ELF-1 (cell line): ENCODE measurements around the gene USP17L20.
A peak's percentile ranks its signal among the peaks of the same experiment; 100 is the strongest.
"Not testable (repeated sequence)": the region's sequence is repeated elsewhere in the genome, so short reads cannot be mapped to it uniquely, and the experiment has no call there.

Experiments
- DNase-seq: peaks from one replicate; pipeline ENCODE4 v3.0.0-alpha.2; 2016; ENCODE audit warnings: low read depth, low spot score

Gene USP17L20, protein sequence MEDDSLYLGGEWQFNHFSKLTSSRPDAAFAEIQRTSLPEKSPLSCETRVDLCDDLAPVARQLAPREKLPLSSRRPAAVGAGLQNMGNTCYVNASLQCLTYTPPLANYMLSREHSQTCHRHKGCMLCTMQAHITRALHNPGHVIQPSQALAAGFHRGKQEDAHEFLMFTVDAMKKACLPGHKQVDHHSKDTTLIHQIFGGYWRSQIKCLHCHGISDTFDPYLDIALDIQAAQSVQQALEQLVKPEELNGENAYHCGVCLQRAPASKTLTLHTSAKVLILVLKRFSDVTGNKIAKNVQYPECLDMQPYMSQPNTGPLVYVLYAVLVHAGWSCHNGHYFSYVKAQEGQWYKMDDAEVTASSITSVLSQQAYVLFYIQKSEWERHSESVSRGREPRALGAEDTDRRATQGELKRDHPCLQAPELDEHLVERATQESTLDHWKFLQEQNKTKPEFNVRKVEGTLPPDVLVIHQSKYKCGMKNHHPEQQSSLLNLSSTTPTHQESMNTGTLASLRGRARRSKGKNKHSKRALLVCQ

DNA sequence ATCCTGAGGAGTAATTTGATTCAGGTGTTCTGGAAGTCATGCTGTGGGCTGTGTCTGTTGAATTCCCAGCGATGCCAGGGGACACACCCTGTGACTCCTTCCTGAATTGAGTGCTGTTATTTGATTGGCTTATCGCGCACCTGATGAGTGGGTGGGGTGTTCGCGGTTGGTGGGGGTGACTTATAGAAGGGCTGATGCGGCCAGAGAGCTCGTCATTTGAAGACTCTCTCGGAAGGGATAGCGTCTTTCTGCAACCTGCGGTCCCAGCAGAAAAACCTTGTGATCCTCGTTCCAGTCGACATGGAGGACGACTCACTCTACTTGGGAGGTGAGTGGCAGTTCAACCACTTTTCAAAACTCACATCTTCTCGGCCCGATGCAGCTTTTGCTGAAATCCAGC is at the start of gene USP17L20:
TSS of gene USP17L20 (plus strand) at position 301 of the 400 bp plus-strand sequence. CDS start at position 301, 0 bp downstream.
- not testable (repeated sequence) for DNase-seq

DNA sequence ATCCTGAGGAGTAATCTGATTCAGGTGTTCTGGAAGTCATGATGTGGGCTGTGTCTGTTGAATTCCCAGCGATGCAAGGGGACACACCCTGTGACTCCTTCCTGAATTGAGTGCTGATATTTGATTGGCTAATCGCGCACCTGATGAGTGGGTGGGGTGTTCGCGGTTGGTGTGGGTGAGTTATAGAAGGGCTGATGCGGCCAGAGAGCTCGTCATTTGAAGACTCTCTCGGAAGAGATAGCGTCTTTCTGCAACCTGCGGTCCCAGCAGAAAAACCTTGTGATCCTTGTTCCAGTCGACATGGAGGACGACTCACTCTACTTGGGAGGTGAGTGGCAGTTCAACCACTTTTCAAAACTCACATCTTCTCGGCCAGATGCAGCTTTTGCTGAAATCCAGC is 47.6 kb upstream of the USP17L20 start, which contains the start of gene USP17L10:
TSS of gene USP17L10 (plus strand) at position 301 of the 400 bp plus-strand sequence. CDS start at position 301, 0 bp downstream.
- not testable (repeated sequence) for DNase-seq

DNA sequence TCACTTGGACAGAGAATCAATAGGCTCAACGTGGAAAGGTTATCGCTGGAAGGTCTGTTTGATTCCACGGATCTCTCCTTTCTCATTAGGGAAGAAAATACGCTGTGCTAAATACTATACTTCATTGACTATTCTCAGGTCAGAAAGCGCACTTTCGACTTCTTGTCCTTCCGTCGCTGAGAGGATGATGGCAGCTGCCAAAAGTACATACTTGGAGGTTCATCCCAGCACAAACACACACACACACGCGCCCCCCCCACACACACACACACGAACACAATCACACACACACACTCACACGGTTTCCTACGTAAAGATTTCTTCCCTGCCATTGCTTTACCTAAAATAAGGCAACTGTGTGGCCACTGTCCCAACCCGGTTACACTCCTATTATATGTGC is 43.2 kb upstream of the USP17L20 start:
- DNase-seq, result not testable (repeated sequence)

DNA sequence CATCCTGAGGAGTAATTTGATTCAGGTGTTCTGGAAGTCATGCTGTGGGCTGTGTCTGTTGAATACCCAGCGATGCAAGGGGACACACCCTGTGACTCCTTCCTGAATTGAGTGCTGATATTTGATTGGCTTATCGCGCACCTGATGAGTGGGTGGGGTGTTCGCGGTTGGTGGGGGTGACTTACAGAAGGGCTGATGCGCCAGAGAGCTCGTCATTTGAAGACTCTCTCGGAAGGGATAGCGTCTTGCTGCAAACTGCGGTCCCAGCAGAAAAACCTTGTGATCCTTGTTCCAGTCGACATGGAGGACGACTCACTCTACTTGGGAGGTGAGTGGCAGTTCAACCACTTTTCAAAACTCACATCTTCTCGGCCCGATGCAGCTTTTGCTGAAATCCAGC is 42.8 kb upstream of the USP17L20 start, which contains the start of gene USP17L11:
TSS of gene USP17L11 (plus strand) at position 301 of the 400 bp plus-strand sequence. CDS start at position 301, 0 bp downstream.
- not testable (repeated sequence) for DNase-seq

DNA sequence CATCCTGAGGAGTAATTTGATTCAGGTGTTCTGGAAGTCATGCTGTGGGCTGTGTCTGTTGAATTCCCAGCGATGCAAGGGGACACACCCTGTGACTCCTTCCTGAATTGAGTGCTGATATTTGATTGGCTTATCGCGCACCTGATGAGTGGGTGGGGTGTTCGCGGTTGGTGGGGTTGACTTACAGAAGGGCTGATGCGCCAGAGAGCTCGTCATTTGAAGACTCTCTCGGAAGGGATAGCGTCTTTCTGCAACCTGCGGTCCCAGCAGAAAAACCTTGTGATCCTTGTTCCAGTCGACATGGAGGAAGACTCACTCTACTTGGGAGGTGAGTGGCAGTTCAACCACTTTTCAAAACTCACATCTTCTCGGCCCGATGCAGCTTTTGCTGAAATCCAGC is 38.1 kb upstream of the USP17L20 start, which contains the start of gene USP17L12:
TSS of gene USP17L12 (plus strand) at position 301 of the 400 bp plus-strand sequence. CDS start at position 301, 0 bp downstream.
- not testable (repeated sequence) for DNase-seq

DNA sequence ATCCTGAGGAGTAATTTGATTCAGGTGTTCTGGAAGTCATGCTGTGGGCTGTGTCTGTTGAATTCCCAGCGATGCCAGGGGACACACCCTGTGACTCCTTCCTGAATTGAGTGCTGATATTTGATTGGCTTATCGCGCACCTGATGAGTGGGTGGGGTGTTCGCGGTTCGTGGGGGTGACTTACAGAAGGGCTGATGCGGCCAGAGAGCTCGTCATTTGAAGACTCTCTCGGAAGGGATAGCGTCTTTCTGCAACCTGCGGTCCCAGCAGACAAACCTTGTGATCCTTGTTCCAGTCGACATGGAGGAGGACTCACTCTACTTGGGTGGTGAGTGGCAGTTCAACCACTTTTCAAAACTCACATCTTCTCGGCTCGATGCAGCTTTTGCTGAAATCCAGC is 33.3 kb upstream of the USP17L20 start, which contains the start of gene USP17L13:
TSS of gene USP17L13 (plus strand) at position 301 of the 400 bp plus-strand sequence. CDS start at position 301, 0 bp downstream.
- not testable (repeated sequence) for DNase-seq

DNA sequence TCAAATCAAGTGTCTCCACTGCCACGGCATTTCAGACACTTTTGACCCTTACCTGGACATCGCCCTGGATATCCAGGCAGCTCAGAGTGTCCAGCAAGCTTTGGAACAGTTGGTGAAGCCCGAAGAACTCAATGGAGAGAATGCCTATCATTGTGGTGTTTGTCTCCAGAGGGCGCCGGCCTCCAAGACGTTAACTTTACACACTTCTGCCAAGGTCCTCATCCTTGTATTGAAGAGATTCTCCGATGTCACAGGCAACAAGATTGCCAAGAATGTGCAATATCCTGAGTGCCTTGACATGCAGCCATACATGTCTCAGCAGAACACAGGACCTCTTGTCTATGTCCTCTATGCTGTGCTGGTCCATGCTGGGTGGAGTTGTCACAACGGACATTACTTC is 27.7 kb upstream of the USP17L20 start:
- DNase-seq, result not testable (repeated sequence)

DNA sequence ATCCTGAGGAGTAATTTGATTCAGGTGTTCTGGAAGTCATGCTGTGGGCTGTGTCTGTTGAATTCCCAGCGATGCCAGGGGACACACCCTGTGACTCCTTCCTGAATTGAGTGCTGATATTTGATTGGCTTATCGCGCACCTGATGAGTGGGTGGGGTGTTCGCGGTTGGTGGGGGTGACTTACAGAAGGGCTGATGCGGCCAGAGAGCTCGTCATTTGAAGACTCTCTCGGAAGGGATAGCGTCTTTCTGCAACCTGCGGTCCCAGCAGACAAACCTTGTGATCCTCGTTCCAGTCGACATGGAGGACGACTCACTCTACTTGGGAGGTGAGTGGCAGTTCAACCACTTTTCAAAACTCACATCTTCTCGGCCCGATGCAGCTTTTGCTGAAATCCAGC is 23.8 kb upstream of the USP17L20 start, which contains the start of gene USP17L15:
TSS of gene USP17L15 (plus strand) at position 301 of the 400 bp plus-strand sequence. CDS start at position 301, 0 bp downstream.
- DNase-seq, result not testable (repeated sequence)

DNA sequence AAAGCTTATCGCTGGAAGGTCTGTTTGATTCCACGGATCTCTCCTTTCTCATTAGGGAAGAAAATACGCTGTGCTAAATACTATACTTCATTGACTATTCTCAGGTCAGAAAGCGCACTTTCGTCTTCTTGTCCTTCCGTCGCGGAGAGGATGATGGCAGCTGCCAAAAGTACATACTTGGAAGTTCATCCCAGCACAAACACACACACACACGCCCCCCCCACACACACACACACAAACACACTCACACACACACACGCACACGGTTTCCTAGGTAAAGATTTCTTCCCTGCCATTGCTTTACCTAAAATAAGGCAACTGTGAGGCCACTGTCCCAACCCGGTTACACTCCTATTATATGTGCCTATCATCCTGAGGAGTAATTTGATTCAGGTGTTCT is 19.5 kb upstream of the USP17L20 start:
- peak; percentile 1 for DNase-seq

DNA sequence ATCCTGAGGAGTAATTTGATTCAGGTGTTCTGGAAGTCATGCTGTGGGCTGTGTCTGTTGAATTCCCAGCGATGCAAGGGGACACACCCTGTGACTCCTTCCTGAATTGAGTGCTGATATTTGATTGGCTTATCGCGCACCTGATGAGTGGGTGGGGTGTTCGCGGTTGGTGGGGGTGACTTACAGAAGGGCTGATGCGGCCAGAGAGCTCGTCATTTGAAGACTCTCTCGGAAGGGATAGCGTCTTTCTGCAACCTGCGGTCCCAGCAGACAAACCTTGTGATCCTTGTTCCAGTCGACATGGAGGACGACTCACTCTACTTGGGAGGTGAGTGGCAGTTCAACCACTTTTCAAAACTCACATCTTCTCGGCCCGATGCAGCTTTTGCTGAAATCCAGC is 14.3 kb upstream of the USP17L20 start, which contains the start of gene USP17L17:
TSS of gene USP17L17 (plus strand) at position 301 of the 400 bp plus-strand sequence. CDS start at position 301, 0 bp downstream.
- DNase-seq, result not testable (repeated sequence)

DNA sequence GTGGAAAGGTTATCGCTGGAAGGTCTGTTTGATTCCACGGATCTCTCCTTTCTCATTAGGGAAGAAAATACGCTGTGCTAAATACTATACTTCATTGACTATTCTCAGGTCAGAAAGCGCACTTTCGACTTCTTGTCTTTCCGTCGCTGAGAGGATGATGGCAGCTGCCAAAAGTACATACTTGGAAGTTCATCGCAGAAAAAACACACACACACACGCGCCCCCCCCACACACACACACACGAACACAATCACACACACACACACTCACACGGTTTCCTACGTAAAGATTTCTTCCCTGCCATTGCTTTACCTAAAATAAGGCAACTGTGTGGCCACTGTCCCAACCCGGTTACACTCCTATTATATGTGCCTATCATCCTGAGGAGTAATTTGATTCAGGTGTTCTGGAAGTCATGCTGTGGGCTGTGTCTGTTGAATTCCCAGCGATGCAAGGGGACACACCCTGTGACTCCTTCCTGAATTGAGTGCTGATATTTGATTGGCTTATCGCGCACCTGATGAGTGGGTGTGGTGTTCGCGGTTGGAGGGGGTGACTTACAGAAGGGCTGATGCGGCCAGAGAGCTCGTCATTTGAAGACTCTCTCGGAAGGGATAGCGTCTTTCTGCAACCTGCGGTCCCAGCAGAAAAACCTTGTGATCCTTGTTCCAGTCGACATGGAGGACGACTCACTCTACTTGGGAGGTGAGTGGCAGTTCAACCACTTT is 9.8 kb upstream of the USP17L20 start, which contains the start of gene USP17L18:
TSS of gene USP17L18 (plus strand) at position 678 of the 728 bp plus-strand sequence. CDS start at position 678, 0 bp downstream.
- DNase-seq, result not testable (repeated sequence)

DNA sequence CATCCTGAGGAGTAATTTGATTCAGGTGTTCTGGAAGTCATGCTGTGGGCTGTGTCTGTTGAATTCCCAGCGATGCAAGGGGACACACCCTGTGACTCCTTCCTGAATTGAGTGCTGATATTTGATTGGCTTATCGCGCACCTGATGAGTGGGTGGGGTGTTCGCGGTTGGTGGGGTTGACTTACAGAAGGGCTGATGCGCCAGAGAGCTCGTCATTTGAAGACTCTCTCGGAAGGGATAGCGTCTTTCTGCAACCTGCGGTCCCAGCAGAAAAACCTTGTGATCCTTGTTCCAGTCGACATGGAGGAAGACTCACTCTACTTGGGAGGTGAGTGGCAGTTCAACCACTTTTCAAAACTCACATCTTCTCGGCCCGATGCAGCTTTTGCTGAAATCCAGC is 4.8 kb upstream of the USP17L20 start, which contains the start of gene USP17L19:
TSS of gene USP17L19 (plus strand) at position 301 of the 400 bp plus-strand sequence. CDS start at position 301, 0 bp downstream.
- DNase-seq, result not testable (repeated sequence)

DNA sequence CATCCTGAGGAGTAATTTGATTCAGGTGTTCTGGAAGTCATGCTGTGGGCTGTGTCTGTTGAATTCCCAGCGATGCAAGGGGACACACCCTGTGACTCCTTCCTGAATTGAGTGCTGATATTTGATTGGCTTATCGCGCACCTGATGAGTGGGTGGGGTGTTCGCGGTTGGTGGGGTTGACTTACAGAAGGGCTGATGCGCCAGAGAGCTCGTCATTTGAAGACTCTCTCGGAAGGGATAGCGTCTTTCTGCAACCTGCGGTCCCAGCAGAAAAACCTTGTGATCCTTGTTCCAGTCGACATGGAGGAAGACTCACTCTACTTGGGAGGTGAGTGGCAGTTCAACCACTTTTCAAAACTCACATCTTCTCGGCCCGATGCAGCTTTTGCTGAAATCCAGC is 4.6 kb downstream of the USP17L20 start, which contains the start of gene USP17L21:
TSS of gene USP17L21 (plus strand) at position 301 of the 400 bp plus-strand sequence. CDS start at position 301, 0 bp downstream.
- DNase-seq, result not testable (repeated sequence)

DNA sequence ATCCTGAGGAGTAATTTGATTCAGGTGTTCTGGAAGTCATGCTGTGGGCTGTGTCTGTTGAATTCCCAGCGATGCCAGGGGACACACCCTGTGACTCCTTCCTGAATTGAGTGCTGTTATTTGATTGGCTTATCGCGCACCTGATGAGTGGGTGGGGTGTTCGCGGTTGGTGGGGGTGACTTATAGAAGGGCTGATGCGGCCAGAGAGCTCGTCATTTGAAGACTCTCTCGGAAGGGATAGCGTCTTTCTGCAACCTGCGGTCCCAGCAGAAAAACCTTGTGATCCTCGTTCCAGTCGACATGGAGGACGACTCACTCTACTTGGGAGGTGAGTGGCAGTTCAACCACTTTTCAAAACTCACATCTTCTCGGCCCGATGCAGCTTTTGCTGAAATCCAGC is 9.4 kb downstream of the USP17L20 start, which contains the start of gene USP17L22:
TSS of gene USP17L22 (plus strand) at position 301 of the 400 bp plus-strand sequence. CDS start at position 301, 0 bp downstream.
- not testable (repeated sequence) for DNase-seq

DNA sequence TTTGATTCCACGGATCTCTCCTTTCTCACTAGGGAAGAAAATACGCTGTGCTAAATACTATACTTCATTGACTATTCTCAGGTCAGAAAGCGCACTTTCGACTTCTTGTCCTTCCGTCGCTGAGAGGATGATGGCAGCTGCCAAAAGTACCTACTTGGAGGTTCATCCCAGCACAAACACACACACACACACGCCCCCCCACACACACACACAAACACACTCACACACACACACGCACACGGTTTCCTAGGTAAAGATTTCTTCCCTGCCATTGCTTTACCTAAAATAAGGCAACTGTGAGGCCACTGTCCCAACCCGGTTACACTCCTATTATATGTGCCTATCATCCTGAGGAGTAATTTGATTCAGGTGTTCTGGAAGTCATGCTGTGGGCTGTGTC is 13.8 kb downstream of the USP17L20 start:
- DNase-seq, result not testable (repeated sequence)
